ENCODE data around the gene SMIM5.

SMIM5 gene

DNA sequence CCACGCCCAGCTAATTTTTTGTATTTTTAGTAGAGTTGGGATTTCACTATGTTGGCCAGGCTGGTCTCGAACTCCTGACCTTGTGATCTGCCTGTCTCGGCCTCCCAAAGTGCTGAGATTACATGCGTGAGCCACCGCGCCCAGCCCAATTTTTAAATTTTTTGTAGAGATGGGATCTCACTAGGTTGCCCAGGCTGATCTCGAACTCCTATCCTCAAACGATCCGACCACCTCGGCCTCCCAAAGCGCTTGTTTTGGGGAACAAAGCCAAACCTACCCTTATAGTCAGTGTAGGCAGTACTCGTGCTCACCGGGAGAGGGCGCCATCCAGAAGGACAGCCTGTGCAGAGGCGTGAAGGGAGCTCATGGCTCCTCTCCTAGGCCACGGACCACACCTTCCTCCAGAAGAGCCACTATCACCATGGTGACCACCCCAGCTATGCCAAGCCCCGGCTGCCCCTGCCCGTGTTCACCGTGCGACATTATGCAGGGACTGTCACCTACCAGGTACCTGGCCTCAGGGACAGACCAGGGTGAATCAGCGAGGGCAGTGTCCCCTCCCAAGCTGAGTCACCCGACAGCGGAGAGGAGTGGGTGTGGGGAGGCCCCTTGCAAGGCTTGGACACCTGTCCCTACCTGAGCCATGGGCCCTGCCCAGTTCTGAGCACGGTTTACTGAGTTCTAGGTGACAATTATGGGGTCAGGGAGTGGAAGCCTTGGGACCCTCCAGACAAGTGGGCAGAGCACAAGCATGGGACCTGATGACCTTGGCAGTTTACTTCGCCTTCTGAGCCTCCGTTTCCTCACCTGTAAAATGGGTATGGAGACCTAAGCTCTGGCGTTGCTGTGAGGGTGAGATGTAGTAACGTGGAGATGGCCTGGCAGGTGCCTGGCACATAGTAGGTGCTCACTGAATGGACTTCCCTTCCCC lies 31.9 kb upstream of the SMIM5 start:
- Mint-ChIP-seq H3K27ac (no peak overlapping the region), H3K27me3 (ENCODE audit: low read depth, poor library complexity) (peaks cover 19% of the 10 kb centered on the region), H3K36me3 (ENCODE audit: low read depth) (no peaks in the 10 kb centered on the region), H3K9me3 (no peaks in the 10 kb centered on the region), H3K4me3 (no peak overlapping the region), H3K4me1 (no peaks in the 10 kb centered on the region)
- peak; percentile 76 for DNase-seq
- peak; percentile 73 for TF ChIP-seq CTCF (IDR thresholded peaks at IDR 0.05)

DNA sequence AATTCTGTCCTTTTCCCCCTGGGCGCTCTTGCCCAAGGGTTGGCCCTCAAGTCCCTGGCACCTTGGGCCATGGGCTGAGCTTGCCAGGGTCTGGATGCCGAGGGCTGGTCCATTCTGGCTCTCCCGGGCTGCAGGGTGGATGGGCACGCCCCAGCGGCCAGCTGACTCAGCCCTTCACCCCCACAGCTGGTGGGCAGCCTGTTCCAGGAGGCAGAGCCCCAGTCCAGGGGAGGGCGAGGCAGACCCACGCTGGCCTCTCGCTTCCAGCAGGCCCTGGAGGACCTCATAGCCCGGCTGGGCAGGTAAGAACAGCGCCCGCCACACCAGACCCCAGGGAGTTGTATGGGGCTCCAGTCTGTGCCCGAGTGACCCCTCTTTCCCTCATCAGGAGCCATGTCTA lies 30.6 kb upstream of the SMIM5 start:
- TF ChIP-seq CTCF (IDR thresholded peaks at IDR 0.05) = no peak
- peaks cover 12% of the 10 kb centered on the region for H3K27me3 Mint-ChIP-seq (ENCODE audit: low read depth, poor library complexity)
- no peaks in the 10 kb centered on the region for H3K36me3 Mint-ChIP-seq (ENCODE audit: low read depth)
- no peak for DNase-seq
- H3K4me1 Mint-ChIP-seq = no peaks in the 10 kb centered on the region
- H3K4me3 Mint-ChIP-seq = no peak overlapping the region
- no peak overlapping the region for H3K27ac Mint-ChIP-seq
- H3K9me3 Mint-ChIP-seq = no peaks in the 10 kb centered on the region

- Mint-ChIP-seq H3K4me1 (no peaks in the 10 kb centered on the region), H3K4me3 (no peak overlapping the region), H3K27me3 (ENCODE audit: low read depth, poor library complexity) (peaks cover 10% of the 10 kb centered on the region), H3K27ac (no peak overlapping the region), H3K36me3 (ENCODE audit: low read depth) (no peaks in the 10 kb centered on the region), H3K9me3 (no peaks in the 10 kb centered on the region)
- no peak for TF ChIP-seq CTCF (IDR thresholded peaks at IDR 0.05)
- no peak for DNase-seq
Observed at GRCh38 chr17:75603123-75603522, 30.1 kb upstream of the SMIM5 start.

GRCh38 chr17:75604034-75604695 lies 29.1 kb upstream of the SMIM5 start:
- no peak for TF ChIP-seq CTCF (IDR thresholded peaks at IDR 0.05)
- H3K4me1 Mint-ChIP-seq = no peaks in the 10 kb centered on the region
- no peak for DNase-seq
- H3K27me3 Mint-ChIP-seq (ENCODE audit: low read depth, poor library complexity) = peaks cover 10% of the 10 kb centered on the region
- H3K9me3 Mint-ChIP-seq = no peaks in the 10 kb centered on the region
- no peak overlapping the region for H3K27ac Mint-ChIP-seq
- H3K36me3 Mint-ChIP-seq (ENCODE audit: low read depth) = no peaks in the 10 kb centered on the region
- H3K4me3 Mint-ChIP-seq = no peak overlapping the region

GRCh38 chr17:75605790-75606189 lies 27.4 kb upstream of the SMIM5 start:
- DNase-seq = no peak
- Mint-ChIP-seq H3K36me3 (ENCODE audit: low read depth) (no peaks in the 10 kb centered on the region), H3K9me3 (no peaks in the 10 kb centered on the region), H3K27me3 (ENCODE audit: low read depth, poor library complexity) (peaks cover 13% of the 10 kb centered on the region), H3K4me3 (no peak overlapping the region), H3K4me1 (no peaks in the 10 kb centered on the region), H3K27ac (no peak overlapping the region)
- TF ChIP-seq CTCF (IDR thresholded peaks at IDR 0.05) = no peak

All from nephron progenitor cell (in vitro differentiated cells).